A549 (cell line): Measurements from ENCODE around the gene TRIM26.

Source experiments
- CHD2 ChIP-seq: fragments of 150-350 bp; IDR thresholded peaks from 2 replicates; pipeline ENCODE4 v1.6.1; 2014; ENCODE audit warnings: low read length; ENCODE audit not compliant: partially characterized antibody
- CTCF ChIP-seq: fragments of >200 bp; sonication (Bioruptor Twin); formaldehyde crosslinking; IDR thresholded peaks from 3 replicates; pipeline ENCODE4 v1.5.1; 2016
- POLR2AphosphoS2 ChIP-seq: conservative IDR thresholded peaks from 2 replicates; pipeline ENCODE4 v1.6.1; 2012; ENCODE audit warnings: low read length, improper control_type of control experiment, inconsistent platforms
- REST ChIP-seq: fragments of 200-600 bp; sonication (generic); IDR thresholded peaks from 2 replicates; pipeline ENCODE4 v1.6.1; 2016; ENCODE audit warnings: antibody characterized with exemption, mild to moderate bottlenecking, moderate library complexity
- SMC3 ChIP-seq: fragments of >200 bp; sonication (Bioruptor Twin); formaldehyde crosslinking; IDR thresholded peaks from 3 replicates; pipeline ENCODE4 v1.6.1; 2018; ENCODE audit warnings: inconsistent platforms

- TF ChIP-seq CHD2, result no peak
- no peak for TF ChIP-seq SMC3
- no peak for TF ChIP-seq REST
- TF ChIP-seq POLR2AphosphoS2, result no peak
- no peak for TF ChIP-seq CTCF
Observed at GRCh38 chr6:30167101-30167500, 46.1 kb downstream of the TRIM26 start.
